Measurements from ENCODE around the gene CTNNA3.
"Not testable (repeated sequence)": the region's sequence is repeated elsewhere in the genome, so short reads cannot be mapped to it uniquely, and the experiment has no call there.

CTNNA3 gene

GRCh38 chr10:67222934-67223333 lies 473.1 kb downstream of the CTNNA3 start:
- H3K36me3 ChIP-seq (ENCODE audit: insufficient read depth, low read length) = no peaks in the 10 kb centered on the region
- H3K9me3 ChIP-seq (replicated peaks; ENCODE audit: low read length) = no peaks in the 10 kb centered on the region
- H3K9ac ChIP-seq (ENCODE audit: low read depth, low read length) = no peak overlapping the region
- no peak overlapping the region for H3K4me2 ChIP-seq (ENCODE audit: low read length)
- no peak overlapping the region for H3K4me3 ChIP-seq (ENCODE audit: low read length)
- no peaks in the 10 kb centered on the region for H3K4me1 ChIP-seq (ENCODE audit: control insufficient read depth, insufficient read depth, low read length)
- H3K27me3 ChIP-seq (ENCODE audit: control insufficient read depth, insufficient read depth, low read length) = peaks cover 4% of the 10 kb centered on the region

GRCh38 chr10:67221939-67222494 lies 474.0 kb downstream of the CTNNA3 start:
- Histone ChIP-seq H3K4me3 (ENCODE audit: low read length) (no peak overlapping the region), H3K9ac (ENCODE audit: low read depth, low read length) (no peak overlapping the region), H3K4me2 (ENCODE audit: low read length) (no peak overlapping the region), H3K4me1 (ENCODE audit: control insufficient read depth, insufficient read depth, low read length) (no peaks in the 10 kb centered on the region), H3K9me3 (replicated peaks; ENCODE audit: low read length) (no peaks in the 10 kb centered on the region), H3K27me3 (ENCODE audit: control insufficient read depth, insufficient read depth, low read length) (peaks cover 4% of the 10 kb centered on the region), H3K36me3 (ENCODE audit: insufficient read depth, low read length) (no peaks in the 10 kb centered on the region)

GRCh38 chr10:67211680-67212079 lies 484.3 kb downstream of the CTNNA3 start:
- Histone ChIP-seq H3K36me3 (ENCODE audit: insufficient read depth, low read length) (no peaks in the 10 kb centered on the region), H3K4me1 (ENCODE audit: control insufficient read depth, insufficient read depth, low read length) (no peaks in the 10 kb centered on the region), H3K9ac (ENCODE audit: low read depth, low read length) (no peak overlapping the region), H3K4me3 (ENCODE audit: low read length) (no peak overlapping the region), H3K4me2 (ENCODE audit: low read length) (no peak overlapping the region), H3K9me3 (replicated peaks; ENCODE audit: low read length) (no peaks in the 10 kb centered on the region), H3K27me3 (ENCODE audit: control insufficient read depth, insufficient read depth, low read length) (no peaks in the 10 kb centered on the region)

- not testable (repeated sequence) for H3K4me3 ChIP-seq (ENCODE audit: low read length); H3K9ac ChIP-seq (ENCODE audit: low read depth, low read length); H3K36me3 ChIP-seq (ENCODE audit: insufficient read depth, low read length); H3K4me1 ChIP-seq (ENCODE audit: control insufficient read depth, insufficient read depth, low read length); H3K27me3 ChIP-seq (ENCODE audit: control insufficient read depth, insufficient read depth, low read length); H3K9me3 ChIP-seq (replicated peaks; ENCODE audit: low read length); H3K4me2 ChIP-seq (ENCODE audit: low read length)
Measured at GRCh38 chr10:67207923-67208322, 488.1 kb downstream of the CTNNA3 start.

- Histone ChIP-seq H3K4me2 (ENCODE audit: low read length) (no peak overlapping the region), H3K4me1 (ENCODE audit: control insufficient read depth, insufficient read depth, low read length) (no peaks in the 10 kb centered on the region), H3K9ac (ENCODE audit: low read depth, low read length) (no peak overlapping the region), H3K9me3 (replicated peaks; ENCODE audit: low read length) (no peaks in the 10 kb centered on the region), H3K27me3 (ENCODE audit: control insufficient read depth, insufficient read depth, low read length) (no peaks in the 10 kb centered on the region), H3K4me3 (ENCODE audit: low read length) (no peak overlapping the region), H3K36me3 (ENCODE audit: insufficient read depth, low read length) (no peaks in the 10 kb centered on the region)
Measured at GRCh38 chr10:67200913-67201564, 495.0 kb downstream of the CTNNA3 start.

- Histone ChIP-seq H3K9ac (ENCODE audit: low read depth, low read length) (no peak overlapping the region), H3K4me3 (ENCODE audit: low read length) (no peak overlapping the region), H3K27me3 (ENCODE audit: control insufficient read depth, insufficient read depth, low read length) (no peaks in the 10 kb centered on the region), H3K36me3 (ENCODE audit: insufficient read depth, low read length) (no peaks in the 10 kb centered on the region), H3K4me2 (ENCODE audit: low read length) (no peak overlapping the region), H3K9me3 (replicated peaks; ENCODE audit: low read length) (no peaks in the 10 kb centered on the region), H3K4me1 (ENCODE audit: control insufficient read depth, insufficient read depth, low read length) (no peaks in the 10 kb centered on the region)
Measured at GRCh38 chr10:67175354-67175753, 520.6 kb downstream of the CTNNA3 start.

GRCh38 chr10:67173787-67174186 lies 522.2 kb downstream of the CTNNA3 start:
- Histone ChIP-seq H3K36me3 (ENCODE audit: insufficient read depth, low read length) (no peaks in the 10 kb centered on the region), H3K4me3 (ENCODE audit: low read length) (no peak overlapping the region), H3K9ac (ENCODE audit: low read depth, low read length) (no peak overlapping the region), H3K9me3 (replicated peaks; ENCODE audit: low read length) (no peaks in the 10 kb centered on the region), H3K27me3 (ENCODE audit: control insufficient read depth, insufficient read depth, low read length) (no peaks in the 10 kb centered on the region), H3K4me1 (ENCODE audit: control insufficient read depth, insufficient read depth, low read length) (no peaks in the 10 kb centered on the region), H3K4me2 (ENCODE audit: low read length) (no peak overlapping the region)

- no peaks in the 10 kb centered on the region for H3K4me1 ChIP-seq (ENCODE audit: control insufficient read depth, insufficient read depth, low read length)
- no peak overlapping the region for H3K4me2 ChIP-seq (ENCODE audit: low read length)
- no peak overlapping the region for H3K4me3 ChIP-seq (ENCODE audit: low read length)
- no peaks in the 10 kb centered on the region for H3K27me3 ChIP-seq (ENCODE audit: control insufficient read depth, insufficient read depth, low read length)
- no peak overlapping the region for H3K9ac ChIP-seq (ENCODE audit: low read depth, low read length)
- no peaks in the 10 kb centered on the region for H3K36me3 ChIP-seq (ENCODE audit: insufficient read depth, low read length)
- no peaks in the 10 kb centered on the region for H3K9me3 ChIP-seq (replicated peaks; ENCODE audit: low read length)
Measured at GRCh38 chr10:67171970-67172369, 524.0 kb downstream of the CTNNA3 start.

GRCh38 chr10:67156239-67156638 lies 539.8 kb downstream of the CTNNA3 start:
- Histone ChIP-seq H3K36me3 (ENCODE audit: insufficient read depth, low read length) (no peaks in the 10 kb centered on the region), H3K4me1 (ENCODE audit: control insufficient read depth, insufficient read depth, low read length) (no peaks in the 10 kb centered on the region), H3K4me3 (ENCODE audit: low read length) (no peak overlapping the region), H3K4me2 (ENCODE audit: low read length) (no peak overlapping the region), H3K9ac (ENCODE audit: low read depth, low read length) (no peak overlapping the region), H3K27me3 (ENCODE audit: control insufficient read depth, insufficient read depth, low read length) (peaks cover 4% of the 10 kb centered on the region), H3K9me3 (replicated peaks; ENCODE audit: low read length) (no peaks in the 10 kb centered on the region)

- Histone ChIP-seq H3K4me1 (ENCODE audit: control insufficient read depth, insufficient read depth, low read length) (no peaks in the 10 kb centered on the region), H3K4me3 (ENCODE audit: low read length) (no peak overlapping the region), H3K27me3 (ENCODE audit: control insufficient read depth, insufficient read depth, low read length) (no peaks in the 10 kb centered on the region), H3K4me2 (ENCODE audit: low read length) (no peak overlapping the region), H3K9me3 (replicated peaks; ENCODE audit: low read length) (no peaks in the 10 kb centered on the region), H3K36me3 (ENCODE audit: insufficient read depth, low read length) (no peaks in the 10 kb centered on the region), H3K9ac (ENCODE audit: low read depth, low read length) (no peak overlapping the region)
Measured at GRCh38 chr10:67151471-67151870, 544.5 kb downstream of the CTNNA3 start.

- H3K9ac ChIP-seq (ENCODE audit: low read depth, low read length) = no peak overlapping the region
- H3K27me3 ChIP-seq (ENCODE audit: control insufficient read depth, insufficient read depth, low read length) = no peaks in the 10 kb centered on the region
- H3K36me3 ChIP-seq (ENCODE audit: insufficient read depth, low read length) = no peaks in the 10 kb centered on the region
- no peaks in the 10 kb centered on the region for H3K4me1 ChIP-seq (ENCODE audit: control insufficient read depth, insufficient read depth, low read length)
- no peaks in the 10 kb centered on the region for H3K9me3 ChIP-seq (replicated peaks; ENCODE audit: low read length)
- H3K4me3 ChIP-seq (ENCODE audit: low read length) = no peak overlapping the region
- no peak overlapping the region for H3K4me2 ChIP-seq (ENCODE audit: low read length)
Measured at GRCh38 chr10:67144530-67144929, 551.5 kb downstream of the CTNNA3 start.

GRCh38 chr10:67141300-67141699 lies 554.7 kb downstream of the CTNNA3 start:
- no peak overlapping the region for H3K4me3 ChIP-seq (ENCODE audit: low read length)
- H3K9me3 ChIP-seq (replicated peaks; ENCODE audit: low read length) = no peaks in the 10 kb centered on the region
- H3K36me3 ChIP-seq (ENCODE audit: insufficient read depth, low read length) = no peaks in the 10 kb centered on the region
- no peaks in the 10 kb centered on the region for H3K4me1 ChIP-seq (ENCODE audit: control insufficient read depth, insufficient read depth, low read length)
- no peak overlapping the region for H3K4me2 ChIP-seq (ENCODE audit: low read length)
- H3K27me3 ChIP-seq (ENCODE audit: control insufficient read depth, insufficient read depth, low read length) = no peaks in the 10 kb centered on the region
- H3K9ac ChIP-seq (ENCODE audit: low read depth, low read length) = no peak overlapping the region

Data from skeletal muscle satellite cell (primary cell).